Stimulated activated CD8-positive, alpha-beta memory T cell treated with anti-CD3 and anti-CD28 coated beads, Interleukin-15, amount 100 ng/mL, for 4 hours (primary cell): Measurements from ENCODE around the gene FOLR3.
"Not testable (repeated sequence)": the region's sequence is repeated elsewhere in the genome, so short reads cannot be mapped to it uniquely, and the experiment has no call there.

Experiments
- DNase-seq, 2 donors: peaks; one replicate each; pipeline ENCODE4 v3.0.0-alpha.2; 2020; ENCODE audit warnings: low read depth in 2 of 2

FOLR3 gene

GRCh38 chr11:72162891-72163492 is 27.5 kb downstream of the FOLR3 start:
- DNase-seq, result no peak

GRCh38 chr11:72164187-72164586 is 28.7 kb downstream of the FOLR3 start:
- DNase-seq, result not testable (repeated sequence)

GRCh38 chr11:72169046-72169555 is 33.6 kb downstream of the FOLR3 start:
- not testable (repeated sequence) for DNase-seq

- DNase-seq, result not testable (repeated sequence)
Measured at GRCh38 chr11:72169754-72170153, 34.2 kb downstream of the FOLR3 start.

- DNase-seq, result not testable (repeated sequence)
Measured at GRCh38 chr11:72172043-72172442, 36.5 kb downstream of the FOLR3 start.

GRCh38 chr11:72173291-72173690 is 37.8 kb downstream of the FOLR3 start:
- DNase-seq, result no peak

- DNase-seq, result no peak
Measured at GRCh38 chr11:72174302-72175070, 39.0 kb downstream of the FOLR3 start.

GRCh38 chr11:72177656-72178055 is 42.1 kb downstream of the FOLR3 start:
- no peak for DNase-seq

- DNase-seq, result no peak
Measured at GRCh38 chr11:72179049-72179803, 43.7 kb downstream of the FOLR3 start.

GRCh38 chr11:72179804-72180396 is 44.4 kb downstream of the FOLR3 start:
- DNase-seq, result no peak

GRCh38 chr11:72180892-72181552 is 45.5 kb downstream of the FOLR3 start:
- DNase-seq, result not testable (repeated sequence)

- not testable (repeated sequence) for DNase-seq
Measured at GRCh38 chr11:72181553-72181958, 46.0 kb downstream of the FOLR3 start.

GRCh38 chr11:72188267-72188666 is 52.7 kb downstream of the FOLR3 start:
- DNase-seq, result no peak
